ENCODE measurements around the gene BMP10. TPM values are rescaled to one million over a fixed set of nuclear protein-coding genes. Genes with fewer than 3 reads are reported as not detected.

The BMP10 gene
- total RNA-seq, 4 donors from 2014 or later, result not detected

GRCh38 chr2:68850524-68850923, 20.7 kb downstream of the BMP10 start:
- Histone ChIP-seq H3K27me3 (no peaks in the 10 kb centered on the region), H3K9me3 (no peaks in the 10 kb centered on the region), H3K36me3 (no peaks in the 10 kb centered on the region), H3K4me3 (no peak overlapping the region), H3K4me1 (no peaks in the 10 kb centered on the region), H3K27ac (no peak overlapping the region)
- DNase-seq, result no peak
- TF ChIP-seq POLR2A (IDR thresholded peaks at IDR 0.05) (no peak), CTCF (IDR thresholded peaks at IDR 0.05) (no peak)

GRCh38 chr2:68849579-68850030, 21.6 kb downstream of the BMP10 start:
- H3K36me3 ChIP-seq, result no peaks in the 10 kb centered on the region
- no peaks in the 10 kb centered on the region for H3K9me3 ChIP-seq
- DNase-seq, result no peak
- no peaks in the 10 kb centered on the region for H3K4me1 ChIP-seq
- TF ChIP-seq CTCF (IDR thresholded peaks at IDR 0.05) (no peak), POLR2A (IDR thresholded peaks at IDR 0.05) (no peak)
- H3K4me3 ChIP-seq, result no peak overlapping the region
- no peaks in the 10 kb centered on the region for H3K27me3 ChIP-seq
- no peak overlapping the region for H3K27ac ChIP-seq

GRCh38 chr2:68847751-68848150, 23.4 kb downstream of the BMP10 start:
- no peak for DNase-seq
- Histone ChIP-seq H3K4me3 (no peak overlapping the region), H3K27me3 (no peaks in the 10 kb centered on the region), H3K9me3 (no peaks in the 10 kb centered on the region), H3K27ac (no peak overlapping the region), H3K36me3 (no peaks in the 10 kb centered on the region), H3K4me1 (no peaks in the 10 kb centered on the region)
- TF ChIP-seq CTCF (IDR thresholded peaks at IDR 0.05), result no peak
- TF ChIP-seq POLR2A (IDR thresholded peaks at IDR 0.05), result no peak

- TF ChIP-seq POLR2A (IDR thresholded peaks at IDR 0.05), result no peak
- no peak for TF ChIP-seq CTCF (IDR thresholded peaks at IDR 0.05)
- H3K27me3 ChIP-seq, result no peaks in the 10 kb centered on the region
- H3K4me3 ChIP-seq, result no peak overlapping the region
- no peaks in the 10 kb centered on the region for H3K4me1 ChIP-seq
- H3K27ac ChIP-seq, result no peak overlapping the region
- H3K9me3 ChIP-seq, result no peaks in the 10 kb centered on the region
- no peaks in the 10 kb centered on the region for H3K36me3 ChIP-seq
- no peak for DNase-seq
Observed at GRCh38 chr2:68846091-68846490, 25.1 kb downstream of the BMP10 start.

DNA sequence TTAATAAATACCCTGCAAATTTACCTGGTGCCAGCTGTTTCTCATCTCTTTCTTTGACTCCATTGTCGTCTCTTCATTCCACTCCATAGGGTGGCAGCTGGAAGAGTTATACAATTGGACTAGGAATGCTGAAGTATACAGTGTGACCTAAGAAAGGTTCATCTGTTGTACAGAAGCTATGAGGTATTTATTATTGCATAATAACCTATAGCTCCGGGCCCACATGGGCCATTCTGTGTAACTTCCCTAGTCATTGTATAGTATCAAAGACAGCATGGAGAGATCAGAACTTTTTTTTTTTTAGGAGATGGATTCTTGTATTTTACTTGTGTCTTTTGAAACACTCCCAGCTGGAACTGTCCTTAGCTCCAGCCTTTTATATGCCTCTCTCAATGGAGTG, 26.2 kb downstream of the BMP10 start:
- no peaks in the 10 kb centered on the region for H3K4me1 ChIP-seq
- H3K27me3 ChIP-seq, result no peaks in the 10 kb centered on the region
- no peak overlapping the region for H3K4me3 ChIP-seq
- H3K9me3 ChIP-seq, result no peaks in the 10 kb centered on the region
- TF ChIP-seq POLR2A (IDR thresholded peaks at IDR 0.05) (no peak), CTCF (IDR thresholded peaks at IDR 0.05) (no peak)
- no peaks in the 10 kb centered on the region for H3K36me3 ChIP-seq
- no peak overlapping the region for H3K27ac ChIP-seq
- no peak for DNase-seq

DNA sequence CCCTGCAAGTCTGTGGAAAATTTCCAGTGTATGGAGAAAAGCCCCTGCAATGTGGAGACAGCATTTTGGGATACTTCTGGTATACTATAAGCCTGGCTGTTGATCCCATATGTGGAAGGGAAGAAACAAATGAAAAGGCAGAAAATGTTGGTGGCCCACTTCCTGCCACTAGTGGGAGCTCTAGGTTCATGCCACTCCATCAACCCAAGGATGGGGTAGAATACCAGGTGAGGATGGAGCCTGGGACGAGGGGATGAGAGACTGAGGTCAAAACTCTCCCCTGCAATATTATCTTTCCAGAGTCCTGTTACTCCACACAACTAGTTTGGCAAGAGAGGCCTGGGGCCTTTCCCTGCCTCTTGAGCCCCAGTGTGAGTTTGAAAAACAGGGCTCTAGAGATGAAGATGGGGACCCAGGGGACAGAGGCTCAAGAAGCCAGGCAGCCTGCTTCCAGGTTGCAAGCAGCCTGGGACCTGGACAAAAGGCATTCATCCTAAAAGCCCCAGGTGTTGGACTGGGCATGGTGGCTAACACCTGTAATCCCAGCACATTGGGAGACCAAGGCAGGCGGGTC, 31.9 kb downstream of the BMP10 start:
- Histone ChIP-seq H3K4me3 (no peak overlapping the region), H3K9me3 (no peaks in the 10 kb centered on the region), H3K36me3 (no peaks in the 10 kb centered on the region), H3K27me3 (no peaks in the 10 kb centered on the region), H3K27ac (no peak overlapping the region), H3K4me1 (no peaks in the 10 kb centered on the region)
- TF ChIP-seq CTCF (IDR thresholded peaks at IDR 0.05) (peak in 4 of 6 experiments; percentile 37 to 54 (median 46)), POLR2A (IDR thresholded peaks at IDR 0.05) (no peak)
- DNase-seq, result no peak
